ENCODE data around the gene B3GALNT1. TPM values are rescaled to one million over a fixed set of nuclear protein-coding genes. Genes with fewer than 3 reads are reported as not detected.

The B3GALNT1 gene
- total and polyA plus RNA-seq, 4 donors = 4.6 to 24.0 (median 15.3) TPM

DNA sequence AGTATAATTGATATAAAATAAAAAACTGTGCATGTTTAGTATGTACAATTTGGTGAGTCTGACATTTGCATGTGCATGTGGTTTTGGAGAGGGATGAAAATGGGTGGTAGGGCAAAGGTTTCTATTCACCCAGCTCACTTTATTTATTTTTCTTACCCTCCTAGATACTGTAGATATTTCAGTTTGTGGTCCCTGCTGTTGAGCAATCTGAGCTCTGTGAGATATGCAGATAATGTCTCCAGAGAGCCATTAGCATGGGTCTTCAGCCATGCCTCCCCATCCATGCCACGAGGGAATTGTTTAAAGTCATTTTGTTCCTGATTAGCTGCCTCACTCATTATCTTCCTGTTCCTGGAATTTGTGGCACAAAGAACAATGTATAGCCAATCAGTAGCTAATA, 44.4 kb upstream of the B3GALNT1 start:
- no peak for ATAC-seq (ENCODE audit: insufficient read depth, low FRiP score)
- no peak for DNase-seq
- WGBS, 2 donors = 9 to 23% methylated on average over 1 of the region's 1 CpG

GRCh38 chr3:161148832-161149475, 43.8 kb upstream of the B3GALNT1 start:
- no peaks in the 10 kb centered on the region for H3K36me3 ChIP-seq (ENCODE audit: control insufficient read depth in 4 of 4, insufficient read depth in 4 of 4, low read length in 4 of 4)
- no peaks in the 10 kb centered on the region for H3K27me3 ChIP-seq (ENCODE audit: control insufficient read depth in 3 of 3, insufficient read depth in 3 of 3, low read length in 2 of 3)
- no peak overlapping the region for H3K27ac ChIP-seq (ENCODE audit: low read depth in 1 of 2, low read length in 1 of 2)
- H3K9me3 ChIP-seq (ENCODE audit: control insufficient read depth in 4 of 4, insufficient read depth in 3 of 4, low read length in 3 of 4) = no peaks in the 10 kb centered on the region
- WGBS, 2 donors = 83 to 93% methylated on average over 4 of the region's 4 CpGs
- no peak for DNase-seq
- no peaks in the 10 kb centered on the region for H3K4me1 ChIP-seq (ENCODE audit: control insufficient read depth in 5 of 5, insufficient read depth in 5 of 5, low read length in 5 of 5)
- no peak for ATAC-seq (ENCODE audit: insufficient read depth, low FRiP score)
- no peak for TF ChIP-seq CTCF (IDR thresholded peaks at IDR 0.05; ENCODE audit: control extremely low read depth, extremely low read depth)
- no peak overlapping the region for H3K9ac ChIP-seq (ENCODE audit: insufficient read depth in 1 of 2, low read length in 2 of 2)
- no peak overlapping the region for H3K4me3 ChIP-seq

More for the DNA sequence above, 44.4 kb upstream of the B3GALNT1 start:
- Histone ChIP-seq H3K9ac (ENCODE audit: insufficient read depth in 1 of 2, low read length in 2 of 2) (no peak overlapping the region), H3K27me3 (ENCODE audit: control insufficient read depth in 3 of 3, insufficient read depth in 3 of 3, low read length in 2 of 3) (no peaks in the 10 kb centered on the region), H3K9me3 (ENCODE audit: control insufficient read depth in 4 of 4, insufficient read depth in 3 of 4, low read length in 3 of 4) (no peaks in the 10 kb centered on the region), H3K4me1 (ENCODE audit: control insufficient read depth in 5 of 5, insufficient read depth in 5 of 5, low read length in 5 of 5) (no peaks in the 10 kb centered on the region), H3K27ac (ENCODE audit: low read depth in 1 of 2, low read length in 1 of 2) (no peak overlapping the region), H3K36me3 (ENCODE audit: control insufficient read depth in 4 of 4, insufficient read depth in 4 of 4, low read length in 4 of 4) (no peaks in the 10 kb centered on the region), H3K4me3 (no peak overlapping the region)
- TF ChIP-seq CTCF (IDR thresholded peaks at IDR 0.05; ENCODE audit: control extremely low read depth, extremely low read depth) = no peak

DNA sequence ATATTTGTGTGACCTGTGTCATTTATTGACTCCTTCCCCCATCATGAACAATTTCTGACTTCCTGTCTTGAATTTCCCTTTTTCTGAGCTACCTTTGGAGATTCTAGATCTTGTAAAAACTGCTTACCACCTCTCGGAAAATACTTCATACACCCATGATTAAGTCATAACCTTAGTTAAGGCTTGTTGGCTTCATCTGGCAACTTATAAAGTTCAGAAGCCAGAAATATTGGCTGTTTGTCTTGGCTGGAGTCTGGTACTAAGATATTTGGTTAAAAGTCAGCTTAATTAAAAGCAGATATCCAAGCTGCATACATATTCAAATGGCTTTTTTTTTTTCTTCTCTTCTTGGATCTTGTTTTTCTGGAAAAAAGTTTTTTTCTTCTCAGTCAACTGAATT, 37.3 kb upstream of the B3GALNT1 start:
- no peaks in the 10 kb centered on the region for H3K27me3 ChIP-seq (ENCODE audit: control insufficient read depth in 3 of 3, insufficient read depth in 3 of 3, low read length in 2 of 3)
- ATAC-seq (ENCODE audit: insufficient read depth, low FRiP score) = no peak
- peaks cover 0 to 3% (median 0%) of the 10 kb centered on the region in 5 donors for H3K4me1 ChIP-seq (ENCODE audit: control insufficient read depth in 5 of 5, insufficient read depth in 5 of 5, low read length in 5 of 5)
- H3K9ac ChIP-seq (ENCODE audit: insufficient read depth in 1 of 2, low read length in 2 of 2) = no peak overlapping the region
- no peaks in the 10 kb centered on the region for H3K36me3 ChIP-seq (ENCODE audit: control insufficient read depth in 4 of 4, insufficient read depth in 4 of 4, low read length in 4 of 4)
- TF ChIP-seq CTCF (IDR thresholded peaks at IDR 0.05; ENCODE audit: control extremely low read depth, extremely low read depth) = no peak
- H3K4me3 ChIP-seq = no peak overlapping the region
- 79 to 92% methylated on average over 1 of the region's 1 CpG for WGBS, 2 donors
- no peak for DNase-seq
- H3K27ac ChIP-seq (ENCODE audit: low read depth in 1 of 2, low read length in 1 of 2) = no peak overlapping the region
- H3K9me3 ChIP-seq (ENCODE audit: control insufficient read depth in 4 of 4, insufficient read depth in 3 of 4, low read length in 3 of 4) = no peaks in the 10 kb centered on the region

GRCh38 chr3:161139686-161140085, 34.5 kb upstream of the B3GALNT1 start:
- Histone ChIP-seq H3K36me3 (ENCODE audit: control insufficient read depth in 4 of 4, insufficient read depth in 4 of 4, low read length in 4 of 4) (no peaks in the 10 kb centered on the region), H3K4me3 (no peak overlapping the region), H3K27me3 (ENCODE audit: control insufficient read depth in 3 of 3, insufficient read depth in 3 of 3, low read length in 2 of 3) (no peaks in the 10 kb centered on the region), H3K27ac (ENCODE audit: low read depth in 1 of 2, low read length in 1 of 2) (no peak overlapping the region), H3K9ac (ENCODE audit: insufficient read depth in 1 of 2, low read length in 2 of 2) (no peak overlapping the region), H3K9me3 (ENCODE audit: control insufficient read depth in 4 of 4, insufficient read depth in 3 of 4, low read length in 3 of 4) (no peaks in the 10 kb centered on the region), H3K4me1 (ENCODE audit: control insufficient read depth in 5 of 5, insufficient read depth in 5 of 5, low read length in 5 of 5) (peaks cover 0 to 3% (median 0%) of the 10 kb centered on the region in 5 donors)
- 67 to 79% methylated on average over 3 of the region's 3 CpGs for WGBS, 2 donors
- no peak for ATAC-seq (ENCODE audit: insufficient read depth, low FRiP score)
- TF ChIP-seq CTCF (IDR thresholded peaks at IDR 0.05; ENCODE audit: control extremely low read depth, extremely low read depth) = no peak
- no peak for DNase-seq
